Astrocyte (in vitro differentiated cells and primary cell): ENCODE data around the gene BMS1.
"Not testable (repeated sequence)": the region's sequence is repeated elsewhere in the genome, so short reads cannot be mapped to it uniquely, and the experiment has no call there.

Source experiments
- EZH2 ChIP-seq: IDR thresholded peaks from 2 replicates; pipeline ENCODE4 v1.6.1; 2012; ENCODE audit warnings: mild to moderate bottlenecking, low read length, inconsistent platforms; ENCODE audit not compliant: insufficient read depth
- TF ChIP-seq, protein P1 (sequence below): IDR thresholded peaks from 2 replicates; pipeline ENCODE4 v1.5.1; 2011; ENCODE audit warnings: low read depth, mild to moderate bottlenecking, inconsistent platforms, low read length, moderate library complexity; ENCODE audit not compliant: insufficient read depth

DNA sequence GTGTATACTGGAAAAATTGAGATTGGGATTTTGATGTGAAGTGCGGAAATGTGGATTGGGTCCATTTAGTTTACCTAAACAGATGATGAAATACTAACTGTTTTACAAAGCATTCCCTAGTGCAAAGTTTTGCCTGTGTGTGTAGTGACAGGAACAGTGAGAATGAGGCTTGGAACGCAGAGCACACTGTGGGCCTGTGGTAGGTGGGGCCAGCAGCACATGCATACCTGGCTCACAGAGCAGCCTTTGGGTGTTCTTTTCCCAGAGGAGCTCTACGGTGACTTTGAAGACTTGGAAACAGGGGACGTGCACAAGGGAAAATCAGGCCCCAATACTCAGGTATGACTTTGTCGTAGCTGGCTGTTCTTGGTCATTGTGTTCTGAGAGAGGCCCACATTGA, 33.7 kb downstream of the BMS1 start:
- TF ChIP-seq, protein P1, sequence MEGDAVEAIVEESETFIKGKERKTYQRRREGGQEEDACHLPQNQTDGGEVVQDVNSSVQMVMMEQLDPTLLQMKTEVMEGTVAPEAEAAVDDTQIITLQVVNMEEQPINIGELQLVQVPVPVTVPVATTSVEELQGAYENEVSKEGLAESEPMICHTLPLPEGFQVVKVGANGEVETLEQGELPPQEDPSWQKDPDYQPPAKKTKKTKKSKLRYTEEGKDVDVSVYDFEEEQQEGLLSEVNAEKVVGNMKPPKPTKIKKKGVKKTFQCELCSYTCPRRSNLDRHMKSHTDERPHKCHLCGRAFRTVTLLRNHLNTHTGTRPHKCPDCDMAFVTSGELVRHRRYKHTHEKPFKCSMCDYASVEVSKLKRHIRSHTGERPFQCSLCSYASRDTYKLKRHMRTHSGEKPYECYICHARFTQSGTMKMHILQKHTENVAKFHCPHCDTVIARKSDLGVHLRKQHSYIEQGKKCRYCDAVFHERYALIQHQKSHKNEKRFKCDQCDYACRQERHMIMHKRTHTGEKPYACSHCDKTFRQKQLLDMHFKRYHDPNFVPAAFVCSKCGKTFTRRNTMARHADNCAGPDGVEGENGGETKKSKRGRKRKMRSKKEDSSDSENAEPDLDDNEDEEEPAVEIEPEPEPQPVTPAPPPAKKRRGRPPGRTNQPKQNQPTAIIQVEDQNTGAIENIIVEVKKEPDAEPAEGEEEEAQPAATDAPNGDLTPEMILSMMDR: not testable (repeated sequence)
- not testable (repeated sequence) for TF ChIP-seq EZH2
